Ramos (cell line): ENCODE measurements around the gene ZFP3.
"Not testable (repeated sequence)": the region's sequence is repeated elsewhere in the genome, so short reads cannot be mapped to it uniquely, and the experiment has no call there.

Experiments used
- in situ Hi-C: fragments of 300-500 bp; cut with MboI; formaldehyde crosslinking; loops from one replicate; pipeline ENCODE4 v1.14.3; 2022; ENCODE audit warnings: low sequenced_read_pairs; ENCODE audit not compliant: unreplicated experiment

ZFP3 gene

DNA sequence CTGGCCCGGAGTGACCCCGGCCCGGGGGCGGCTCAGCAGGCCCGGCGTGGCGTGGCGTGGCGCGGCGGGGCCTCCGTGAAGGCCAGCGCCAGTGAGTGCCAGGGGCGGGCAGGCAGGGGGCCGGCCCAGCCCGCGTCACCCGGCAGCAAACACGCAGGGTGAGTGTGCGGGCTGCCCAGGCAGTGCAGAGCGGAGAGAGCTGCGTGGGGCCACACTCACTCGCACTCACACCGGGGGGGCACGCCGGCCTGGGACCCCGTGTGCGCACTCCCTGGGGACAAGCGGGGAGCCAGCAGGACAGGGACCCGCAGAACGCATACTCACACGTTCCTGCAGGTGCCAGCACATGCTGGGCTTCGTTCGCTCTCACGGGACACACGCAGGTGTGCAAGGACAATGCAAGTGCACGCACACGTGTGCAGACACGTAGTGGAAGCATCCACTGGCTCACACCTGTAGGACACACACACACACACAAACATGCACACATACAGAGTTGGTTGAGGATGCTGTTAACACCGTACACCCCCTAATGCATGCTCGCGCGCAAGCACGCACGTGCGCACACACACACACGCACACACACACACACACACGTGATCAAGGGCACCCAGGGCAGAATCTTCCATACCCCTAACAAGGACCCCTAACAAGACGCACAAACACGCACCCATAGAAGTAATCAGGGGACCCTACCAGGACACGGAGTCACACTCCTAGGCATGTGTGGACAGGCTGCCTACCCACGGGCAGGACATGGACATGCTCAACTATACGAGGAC, 45.3 kb downstream of the ZFP3 start:
- in situ Hi-C loops: no loop called here

- in situ Hi-C loops: not testable (repeated sequence)
These were observed 46.0 kb downstream of the ZFP3 start for GRCh38 chr17:5124125-5124760.

GRCh38 chr17:5124896-5125295, 46.6 kb downstream of the ZFP3 start:
- in situ Hi-C loops: not testable (repeated sequence)

- in situ Hi-C loops: no loop called here
These were observed 48.6 kb downstream of the ZFP3 start for GRCh38 chr17:5126719-5127488.

GRCh38 chr17:5127910-5128309, 49.6 kb downstream of the ZFP3 start:
- in situ Hi-C loops: no loop called here

GRCh38 chr17:5128387-5128786, 50.1 kb downstream of the ZFP3 start:
- in situ Hi-C loops: not testable (repeated sequence)

GRCh38 chr17:5128905-5129535, 50.8 kb downstream of the ZFP3 start:
- in situ Hi-C loops: no loop called here

GRCh38 chr17:5129770-5130169, 51.5 kb downstream of the ZFP3 start:
- in situ Hi-C loops: not testable (repeated sequence)

GRCh38 chr17:5130261-5130660, 52.0 kb downstream of the ZFP3 start:
- in situ Hi-C loops: not testable (repeated sequence)

DNA sequence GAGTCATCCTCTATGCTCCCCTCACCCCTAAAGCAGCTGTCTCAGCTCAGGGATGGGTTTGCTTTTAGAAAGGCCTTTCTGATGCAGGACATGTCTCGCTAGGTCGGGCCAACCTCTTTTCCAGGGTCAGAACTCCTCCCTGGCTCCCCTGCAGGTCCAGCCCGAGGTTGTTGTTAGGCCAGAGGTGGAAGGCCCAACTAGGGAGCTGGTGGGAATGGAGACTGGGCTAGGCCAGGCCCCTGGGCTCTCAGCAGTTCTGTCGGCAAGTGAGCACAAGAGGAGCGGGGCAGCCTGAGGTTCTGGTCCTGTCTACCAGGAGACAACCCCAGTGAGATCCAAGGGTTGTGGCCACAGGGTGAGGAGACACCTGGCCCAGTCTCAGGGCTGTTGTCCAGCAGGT, 52.4 kb downstream of the ZFP3 start:
- in situ Hi-C loops: not testable (repeated sequence)

DNA sequence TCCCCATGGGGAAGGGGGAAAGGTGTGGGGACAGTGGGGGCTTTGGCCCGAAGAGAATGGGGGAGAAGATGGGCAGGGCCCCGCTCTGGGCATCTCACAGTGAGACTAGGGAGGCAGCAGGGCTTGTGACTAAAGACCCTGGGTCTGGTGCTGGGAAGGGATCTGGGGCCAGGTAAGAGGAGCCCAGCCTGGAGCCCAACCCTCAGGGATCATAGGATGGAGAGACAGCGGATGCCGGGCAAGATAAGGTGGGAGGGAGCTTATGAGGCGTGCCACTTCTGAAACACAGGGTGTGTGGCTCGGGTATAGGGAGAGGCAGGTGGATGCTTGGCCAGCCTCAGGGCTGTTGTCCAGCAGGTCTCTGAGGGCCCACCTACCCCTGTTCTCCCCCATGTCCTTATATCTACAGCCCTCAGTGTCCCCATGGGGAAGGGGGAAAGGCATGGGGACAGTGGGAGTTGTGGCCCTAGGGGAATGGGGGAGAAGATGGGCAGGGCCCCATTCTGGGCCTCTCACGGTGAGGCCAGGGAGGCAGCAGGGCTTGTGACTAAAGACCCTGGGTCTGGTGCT, 53.0 kb downstream of the ZFP3 start:
- in situ Hi-C loops: no loop called here

DNA sequence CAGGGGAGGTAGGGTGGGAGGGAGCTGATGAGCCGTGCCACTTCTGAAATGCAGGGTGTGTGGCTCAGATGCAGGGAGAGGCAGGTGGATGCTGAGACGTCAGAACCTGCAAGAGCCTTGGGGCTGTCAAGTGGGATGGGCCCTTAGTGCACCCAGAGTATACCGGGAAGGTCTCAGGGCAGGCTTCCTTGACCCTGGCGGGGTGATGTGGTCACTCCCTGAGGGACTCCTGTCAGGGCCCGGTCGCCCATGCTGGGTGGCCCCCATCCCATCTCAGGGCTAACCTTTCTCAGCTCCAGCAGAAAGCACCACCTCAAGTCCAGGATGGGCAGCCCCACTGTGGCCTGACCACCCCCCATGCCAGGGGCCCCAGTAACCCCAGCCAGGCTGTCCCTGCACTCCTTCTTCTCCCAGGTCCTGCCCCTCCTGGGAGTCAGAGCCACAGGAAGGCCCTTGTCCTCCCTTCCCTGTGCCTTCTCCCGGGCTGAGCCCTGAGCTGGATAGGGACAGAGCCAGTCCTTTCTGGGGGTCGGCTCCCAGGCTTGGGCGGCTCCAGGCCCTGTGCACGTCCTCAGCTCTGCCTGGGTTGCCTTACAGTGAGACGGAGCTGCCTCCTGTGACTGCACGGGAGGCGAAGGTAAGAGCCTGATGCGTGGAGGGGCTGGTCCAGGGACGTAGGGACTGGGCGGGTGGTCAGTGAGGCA, 53.7 kb downstream of the ZFP3 start:
- in situ Hi-C loops: not testable (repeated sequence)

GRCh38 chr17:5132503-5133225, 54.4 kb downstream of the ZFP3 start:
- in situ Hi-C loops: not testable (repeated sequence)

DNA sequence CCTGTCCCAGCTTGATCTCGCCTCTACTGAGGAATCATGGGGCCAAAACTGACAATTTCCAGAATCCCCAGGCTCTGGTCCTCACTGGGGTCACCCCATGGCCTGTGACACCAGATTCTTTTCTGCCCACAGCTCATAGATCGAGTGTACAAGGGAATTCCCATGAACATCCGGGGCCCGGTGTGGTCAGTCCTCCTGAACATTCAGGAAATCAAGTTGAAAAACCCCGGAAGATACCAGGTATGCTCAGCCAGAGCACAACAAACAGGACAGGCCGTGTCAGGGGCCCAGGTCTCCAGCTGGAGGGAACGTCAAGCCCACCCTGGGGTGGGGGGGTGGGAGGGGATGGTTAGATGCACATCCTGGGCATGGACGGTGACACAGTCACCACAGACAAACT, 55.0 kb downstream of the ZFP3 start:
- in situ Hi-C loops: no loop called here

DNA sequence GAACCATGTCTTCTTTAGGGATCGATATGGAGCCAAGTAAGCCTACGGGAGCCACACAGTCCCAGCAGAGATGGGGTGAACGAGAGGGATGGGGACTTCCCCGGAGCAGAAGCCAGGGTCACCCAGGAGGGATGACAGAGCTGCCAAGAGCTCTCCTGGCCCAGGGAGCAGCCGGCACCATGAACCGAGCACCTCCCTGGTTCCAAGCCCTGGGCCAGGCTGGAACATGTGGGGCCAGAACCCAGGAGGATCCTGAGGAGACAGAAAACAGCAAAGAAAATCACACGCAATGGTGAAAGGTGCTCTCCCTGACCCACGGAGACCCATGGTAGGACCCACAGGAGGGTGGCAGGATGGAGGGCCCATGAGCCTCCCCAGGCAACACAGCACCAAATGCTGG, 55.7 kb downstream of the ZFP3 start:
- in situ Hi-C loops: not testable (repeated sequence)

DNA sequence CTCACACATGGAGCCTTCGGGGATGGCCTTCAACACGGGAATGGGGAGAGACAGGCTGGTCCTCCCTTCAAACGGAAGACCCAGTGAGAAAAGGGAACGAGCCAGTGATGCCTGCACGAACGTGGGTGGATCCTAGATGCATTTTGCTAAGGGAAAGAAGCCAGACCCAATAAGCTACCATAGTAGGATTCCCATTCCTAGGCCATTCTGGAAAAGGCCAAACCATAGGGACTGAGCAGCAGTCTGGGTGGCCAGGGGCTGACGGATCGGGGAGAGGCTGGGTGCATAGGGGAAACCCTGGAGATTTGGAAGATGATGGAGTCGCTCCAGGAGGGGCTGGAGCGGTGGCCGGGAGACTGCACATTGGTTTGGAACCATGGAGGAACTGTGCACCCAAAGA, 56.3 kb downstream of the ZFP3 start:
- in situ Hi-C loops: not testable (repeated sequence)

- in situ Hi-C loops: not testable (repeated sequence)
These were observed 57.0 kb downstream of the ZFP3 start for GRCh38 chr17:5135131-5135712.

- in situ Hi-C loops: no loop called here
These were observed 57.7 kb downstream of the ZFP3 start for GRCh38 chr17:5135726-5136579.
